Cardiac septum (tissue), 1 donor: ENCODE results near the gene RPL12. TPM values are rescaled to one million over a fixed set of nuclear protein-coding genes. Genes with fewer than 3 reads are reported as not detected.
"Not testable (repeated sequence)": the region's sequence is repeated elsewhere in the genome, so short reads cannot be mapped to it uniquely, and the experiment has no call there.

Source experiments
- DNase-seq: peaks from one replicate; pipeline ENCODE4 v3.0.0-alpha.2; 2020; ENCODE audit warnings: low spot score
- intact Hi-C: fragments of 100-400 bp; cut with DNase I; formaldehyde crosslinking; loops from one replicate; pipeline ENCODE4 v1.14.0; 2022
- total RNA-seq: library from RNA; stranded (reverse); fragmentation: NEBNext Ultra II Directional; extraction: Animal tissue kit (Norgen Biotek cat#: 25700); gene quantifications from one replicate; pipeline ENCODE4 v1.2.1, GENCODE V29; 2021
- donor health status: DM: no; HTN: no; CAD: no.

Gene RPL12
- total RNA-seq, 1 donor from 2014 or later: 407 TPM

- no peak for DNase-seq
- intact Hi-C loops: no loop called here
These were observed 22.7 kb upstream of the RPL12 start for GRCh38 chr9:127473932-127474331.

DNA sequence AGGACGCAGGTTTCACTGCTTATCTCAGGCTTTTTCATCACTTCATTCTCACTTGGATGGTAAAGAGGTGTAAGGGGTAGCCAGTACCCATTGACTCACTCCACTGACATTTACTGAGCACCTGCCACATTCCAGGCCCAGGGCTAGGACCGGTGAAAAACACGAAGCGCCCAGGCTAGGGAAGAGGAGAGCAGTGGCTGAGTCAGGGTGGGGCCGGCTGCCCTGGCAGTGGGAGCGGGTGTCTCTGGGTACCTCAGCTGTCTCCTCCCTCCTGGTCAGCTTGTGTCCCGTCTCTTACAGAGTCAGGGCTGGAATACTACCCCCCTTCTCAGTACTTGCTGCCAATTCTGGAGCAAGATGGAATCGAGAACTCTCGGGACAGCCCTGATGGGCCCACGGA is 22.3 kb upstream of the RPL12 start:
- intact Hi-C loops: no loop called here
- no peak for DNase-seq

DNA sequence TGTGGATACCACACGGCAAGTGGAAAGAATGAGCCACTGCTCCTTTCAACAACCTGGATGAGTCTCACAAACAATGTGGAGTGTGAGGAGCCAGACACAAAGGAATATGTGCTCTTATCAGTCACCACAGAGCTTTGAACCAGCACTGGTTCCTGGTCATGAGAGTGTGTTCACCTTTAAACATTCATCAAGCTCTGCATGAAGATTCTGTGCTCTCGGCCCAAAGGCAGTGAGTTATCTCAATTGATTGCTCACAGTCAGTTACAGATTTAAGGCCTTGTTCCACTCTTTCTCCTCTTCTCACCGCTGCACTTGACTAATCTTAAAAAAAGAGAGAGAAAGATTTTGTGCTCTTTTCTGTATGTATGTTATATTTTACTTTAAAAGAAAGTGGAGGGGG is 19.5 kb upstream of the RPL12 start:
- intact Hi-C loops: no loop called here
- no peak for DNase-seq

- DNase-seq: no peak
- intact Hi-C loops: no loop called here
These were observed 16.4 kb upstream of the RPL12 start for GRCh38 chr9:127467621-127468020.

- intact Hi-C loops, DNase-seq: not testable (repeated sequence)
These were observed 15.3 kb upstream of the RPL12 start for GRCh38 chr9:127466407-127466917.

GRCh38 chr9:127463911-127464310 is 12.7 kb upstream of the RPL12 start:
- DNase-seq: peak; percentile 81
- intact Hi-C loops: no loop called here

DNA sequence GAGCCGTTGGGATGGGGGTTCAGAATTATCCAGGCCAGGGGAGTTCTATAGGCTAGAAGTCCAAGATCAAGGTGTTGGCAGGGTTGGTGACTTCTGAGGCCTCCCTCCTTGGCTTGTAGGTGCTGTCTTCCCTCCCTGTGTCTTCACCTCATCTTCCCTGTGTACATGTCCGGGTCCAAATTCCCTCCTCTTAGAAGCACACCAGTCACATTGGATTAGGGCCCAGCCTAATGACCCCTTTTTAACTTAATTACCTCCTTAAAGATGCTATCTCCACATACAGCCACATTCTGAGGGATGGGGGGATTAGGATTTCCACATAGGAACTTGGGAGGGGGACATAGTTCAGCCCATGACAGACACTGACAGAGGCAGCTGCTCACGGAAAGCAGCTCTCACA is 12.2 kb upstream of the RPL12 start:
- no peak for DNase-seq
- intact Hi-C loops: no loop called here

DNA sequence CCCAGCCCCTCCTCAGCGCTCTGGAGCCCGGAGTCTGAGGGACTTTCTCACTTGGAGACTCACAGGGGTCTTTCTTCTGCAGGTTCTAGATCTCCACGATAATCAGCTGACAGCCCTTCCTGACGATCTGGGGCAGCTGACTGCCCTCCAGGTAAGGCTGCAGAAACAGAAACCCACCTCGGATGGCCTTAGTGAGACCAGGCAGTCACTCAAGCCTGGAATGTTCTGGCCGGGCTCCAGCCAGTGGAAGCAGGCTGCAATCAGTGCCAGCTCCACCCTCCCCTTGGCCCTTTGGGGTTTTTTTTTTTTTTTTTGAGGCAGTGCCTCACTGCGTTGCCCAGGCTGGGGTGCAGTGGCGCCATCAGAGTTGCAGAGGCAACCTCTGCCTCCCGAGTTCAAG is 7.7 kb upstream of the RPL12 start:
- intact Hi-C loops: loop anchor here (10.0 kb wide), 1 partner anchor 514 kb away; no protein-coding TSS in a partner anchor
- DNase-seq: no peak

- intact Hi-C loops: loop anchor here (10.0 kb wide), 1 partner anchor 513 kb away; no protein-coding TSS in a partner anchor
- no peak for DNase-seq
These were observed 6.1 kb upstream of the RPL12 start for GRCh38 chr9:127457191-127457878.

DNA sequence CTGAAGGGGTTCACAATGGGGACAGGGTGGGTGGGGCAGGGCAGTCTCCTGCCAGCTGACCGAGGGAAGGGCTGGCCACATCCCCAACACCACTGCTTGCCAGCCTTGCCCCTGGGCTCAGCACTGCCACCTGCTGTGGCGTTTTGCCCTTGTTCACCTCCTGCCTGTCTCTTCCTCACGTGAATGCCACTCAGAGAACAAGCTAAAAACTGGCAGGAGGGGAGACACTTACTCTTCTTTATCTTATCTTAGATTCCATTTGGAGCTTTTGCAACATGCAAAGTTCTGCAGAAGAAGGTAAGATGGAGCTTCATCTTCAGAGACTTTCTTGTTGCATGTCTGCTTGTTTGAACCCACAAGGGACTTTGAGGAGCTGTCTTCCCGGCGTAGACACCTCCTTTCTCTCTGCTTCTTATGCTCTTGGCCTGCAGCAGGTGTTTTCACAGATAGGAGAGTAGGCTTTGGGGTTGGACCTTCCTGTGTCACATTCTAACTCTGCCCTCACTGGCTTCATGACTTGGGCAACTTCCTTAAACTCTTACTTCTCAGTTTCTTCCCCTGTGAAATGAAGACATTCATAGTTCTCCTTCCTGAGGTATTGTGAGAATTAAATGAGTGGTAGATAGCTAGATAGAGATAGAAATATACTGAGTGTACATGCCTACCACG is 4.3 kb upstream of the RPL12 start:
- intact Hi-C loops: loop anchor here (10.0 kb wide), 1 partner anchor 511 kb away; no protein-coding TSS in a partner anchor

GRCh38 chr9:127452691-127453090 is 1.5 kb upstream of the RPL12 start:
- DNase-seq: peak; percentile 81
- intact Hi-C loops: loop anchor here (5.0 to 10.0 kb wide), 2 partner anchors 115 to 508 kb away; a partner anchor contains a TSS

More for the DNA sequence above, 4.3 kb upstream of the RPL12 start:
- no peak for DNase-seq

- DNase-seq: peak; percentile 78
These were observed 851 bp upstream of the RPL12 start for GRCh38 chr9:127451858-127452656.

DNA sequence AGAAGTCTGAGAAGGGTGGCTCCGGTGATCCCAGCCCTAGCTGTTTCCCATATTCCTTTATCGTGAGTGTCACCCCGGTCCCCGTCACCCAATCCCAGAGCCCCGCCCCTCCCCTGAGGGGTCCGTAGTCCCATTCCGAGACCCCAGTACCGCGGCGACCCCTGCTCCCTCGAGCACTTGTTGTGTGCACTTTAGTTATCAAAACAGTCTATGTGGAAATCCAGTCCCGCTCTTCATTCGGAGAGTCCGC is 327 bp upstream of the RPL12 start:
- intact Hi-C loops: loop anchor here (1.0 to 10.0 kb wide), 3 partner anchors 27 to 507 kb away; partner anchors contain the start of gene ZNF79
- DNase-seq: no peak

More at GRCh38 chr9:127451858-127452656, 851 bp upstream of the RPL12 start:
- intact Hi-C loops: loop anchor here (1.0 to 10.0 kb wide), 3 partner anchors 28 to 507 kb away; partner anchors contain the start of gene ZNF79

- no peak for DNase-seq
- intact Hi-C loops: loop anchor here (5.0 to 10.0 kb wide), 2 partner anchors 117 to 506 kb away; a partner anchor contains a TSS
These were observed 904 bp downstream of the RPL12 start for GRCh38 chr9:127450243-127450760.

- intact Hi-C loops: no loop called here
- DNase-seq: no peak
These were observed 1.8 kb downstream of the RPL12 start for GRCh38 chr9:127449332-127449966.

GRCh38 chr9:127448112-127448805 is 2.9 kb downstream of the RPL12 start:
- no peak for DNase-seq
- intact Hi-C loops: no loop called here

DNA sequence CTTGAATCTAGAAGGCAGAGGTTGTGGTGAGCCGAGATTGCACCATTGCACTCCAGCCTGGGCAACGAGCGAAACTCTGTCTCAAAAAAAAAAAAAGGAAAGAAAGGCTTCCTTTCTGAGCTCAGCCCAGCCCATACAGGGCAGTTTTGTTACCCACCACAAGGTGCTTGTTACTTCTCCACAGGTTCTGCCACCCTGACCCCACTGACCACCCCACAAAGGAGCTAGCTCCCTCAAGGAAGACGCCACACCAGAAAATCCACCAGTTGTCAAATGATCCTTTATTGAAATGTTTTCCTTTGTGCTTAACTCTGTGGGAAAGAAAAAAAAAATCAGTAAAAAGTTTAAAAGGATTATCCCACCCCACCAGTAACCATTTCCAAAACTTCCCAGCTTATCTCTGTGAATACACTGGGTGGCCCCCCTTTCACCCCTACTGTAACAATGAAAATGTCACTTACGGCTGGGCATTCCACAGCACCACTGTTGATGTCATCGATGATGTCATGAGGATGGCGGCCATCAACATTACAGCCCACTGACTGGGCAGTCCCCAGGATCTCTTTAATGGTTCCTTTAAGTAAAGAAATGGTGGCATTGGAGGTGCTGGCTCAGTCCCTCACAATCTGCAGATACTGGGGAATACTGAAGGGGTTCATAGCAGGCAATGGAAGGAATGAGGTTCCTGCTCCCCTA is 3.6 kb downstream of the RPL12 start:
- intact Hi-C loops: no loop called here
- no peak for DNase-seq

GRCh38 chr9:127446713-127447415 is 4.3 kb downstream of the RPL12 start:
- intact Hi-C loops: no loop called here

More at GRCh38 chr9:127446713-127447415, 4.3 kb downstream of the RPL12 start:
- DNase-seq: no peak
